Measurements from ENCODE around the gene TCERG1L.

TCERG1L gene

GRCh38 chr10:131242007-131242406 is 69.5 kb downstream of the TCERG1L start:
- TF ChIP-seq GATA3 (IDR thresholded peaks at IDR 0.05; ENCODE audit: low read depth, low read length), result no peak
- no peak for TF ChIP-seq GATA2 (IDR thresholded peaks at IDR 0.05; ENCODE audit: low read depth, low read length)

- TF ChIP-seq GATA2 (IDR thresholded peaks at IDR 0.05; ENCODE audit: low read depth, low read length), result no peak
- TF ChIP-seq GATA3 (IDR thresholded peaks at IDR 0.05; ENCODE audit: low read depth, low read length), result no peak
These were observed 70.8 kb downstream of the TCERG1L start for GRCh38 chr10:131240691-131241090.

GRCh38 chr10:131239926-131240325 is 71.6 kb downstream of the TCERG1L start:
- TF ChIP-seq GATA3 (IDR thresholded peaks at IDR 0.05; ENCODE audit: low read depth, low read length), result no peak
- TF ChIP-seq GATA2 (IDR thresholded peaks at IDR 0.05; ENCODE audit: low read depth, low read length), result no peak

GRCh38 chr10:131239450-131239849 is 72.1 kb downstream of the TCERG1L start:
- TF ChIP-seq GATA2 (IDR thresholded peaks at IDR 0.05; ENCODE audit: low read depth, low read length) (no peak), GATA3 (IDR thresholded peaks at IDR 0.05; ENCODE audit: low read depth, low read length) (no peak)

- TF ChIP-seq GATA3 (IDR thresholded peaks at IDR 0.05; ENCODE audit: low read depth, low read length) (no peak), GATA2 (IDR thresholded peaks at IDR 0.05; ENCODE audit: low read depth, low read length) (no peak)
These were observed 72.7 kb downstream of the TCERG1L start for GRCh38 chr10:131238669-131239280.

- no peak for TF ChIP-seq GATA2 (IDR thresholded peaks at IDR 0.05; ENCODE audit: low read depth, low read length)
- TF ChIP-seq GATA3 (IDR thresholded peaks at IDR 0.05; ENCODE audit: low read depth, low read length), result no peak
These were observed 73.4 kb downstream of the TCERG1L start for GRCh38 chr10:131237991-131238651.

- no peak for TF ChIP-seq GATA3 (IDR thresholded peaks at IDR 0.05; ENCODE audit: low read depth, low read length)
- TF ChIP-seq GATA2 (IDR thresholded peaks at IDR 0.05; ENCODE audit: low read depth, low read length), result no peak
These were observed 77.8 kb downstream of the TCERG1L start for GRCh38 chr10:131233611-131234258.

GRCh38 chr10:131231965-131232541 is 79.5 kb downstream of the TCERG1L start:
- no peak for TF ChIP-seq GATA2 (IDR thresholded peaks at IDR 0.05; ENCODE audit: low read depth, low read length)
- TF ChIP-seq GATA3 (IDR thresholded peaks at IDR 0.05; ENCODE audit: low read depth, low read length), result no peak

- TF ChIP-seq GATA2 (IDR thresholded peaks at IDR 0.05; ENCODE audit: low read depth, low read length), result no peak
- no peak for TF ChIP-seq GATA3 (IDR thresholded peaks at IDR 0.05; ENCODE audit: low read depth, low read length)
These were observed 80.1 kb downstream of the TCERG1L start for GRCh38 chr10:131231323-131231964.

GRCh38 chr10:131230641-131231322 is 80.7 kb downstream of the TCERG1L start:
- TF ChIP-seq GATA2 (IDR thresholded peaks at IDR 0.05; ENCODE audit: low read depth, low read length), result no peak
- no peak for TF ChIP-seq GATA3 (IDR thresholded peaks at IDR 0.05; ENCODE audit: low read depth, low read length)

- TF ChIP-seq GATA2 (IDR thresholded peaks at IDR 0.05; ENCODE audit: low read depth, low read length) (no peak), GATA3 (IDR thresholded peaks at IDR 0.05; ENCODE audit: low read depth, low read length) (no peak)
These were observed 81.4 kb downstream of the TCERG1L start for GRCh38 chr10:131230166-131230565.

GRCh38 chr10:131227163-131227740 is 84.3 kb downstream of the TCERG1L start:
- no peak for TF ChIP-seq GATA3 (IDR thresholded peaks at IDR 0.05; ENCODE audit: low read depth, low read length)
- TF ChIP-seq GATA2 (IDR thresholded peaks at IDR 0.05; ENCODE audit: low read depth, low read length), result no peak

- TF ChIP-seq GATA3 (IDR thresholded peaks at IDR 0.05; ENCODE audit: low read depth, low read length), result no peak
- no peak for TF ChIP-seq GATA2 (IDR thresholded peaks at IDR 0.05; ENCODE audit: low read depth, low read length)
These were observed 84.9 kb downstream of the TCERG1L start for GRCh38 chr10:131226446-131227162.
